Central memory CD8-positive, alpha-beta T cell (primary cell): Measurements from ENCODE around the gene DLGAP1.
"Not testable (repeated sequence)": the region's sequence is repeated elsewhere in the genome, so short reads cannot be mapped to it uniquely, and the experiment has no call there.

ENCODE experiments used
- ATAC-seq: fragments of 150-1000 bp; cut with Tn5 transposase; replicated peaks from 2 replicates; pipeline ENCODE4 v1.10.0; 2022; ENCODE audit warnings: mild to moderate bottlenecking, moderate FRiP score, moderate number of reproducible peaks; ENCODE audit not compliant: poor library complexity, severe bottlenecking; ENCODE audit errors: extremely low read depth
- DNase-seq, 2 donors: peaks; one replicate each; pipeline ENCODE4 v3.0.0; 2021; ENCODE audit warnings: low spot score in 2 of 2
- H3K27ac Mint-ChIP-seq: one replicate; pipeline ENCODE4 v1.8.0; 2022; ENCODE audit warnings: low read depth, mild to moderate bottlenecking, moderate library complexity, mixed read lengths
- H3K27me3 Mint-ChIP-seq: one replicate; pipeline ENCODE4 v1.8.0; 2022; ENCODE audit warnings: mixed read lengths
- H3K36me3 Mint-ChIP-seq: one replicate; pipeline ENCODE4 v1.8.0; 2022; ENCODE audit warnings: mild to moderate bottlenecking, moderate library complexity, mixed read lengths; ENCODE audit not compliant: insufficient read depth
- H3K4me1 Mint-ChIP-seq: one replicate; pipeline ENCODE4 v1.8.0; 2022; ENCODE audit warnings: mixed read lengths
- H3K4me3 Mint-ChIP-seq: one replicate; pipeline ENCODE4 v1.8.0; 2022; ENCODE audit warnings: mild to moderate bottlenecking, moderate library complexity, mixed read lengths
- H3K9me3 Mint-ChIP-seq: one replicate; pipeline ENCODE4 v1.8.0; 2022; ENCODE audit warnings: mixed read lengths

DLGAP1 gene

GRCh38 chr18:4311945-4312344, 143.2 kb downstream of the DLGAP1 start:
- H3K4me3 Mint-ChIP-seq, H3K27ac Mint-ChIP-seq, ATAC-seq, H3K36me3 Mint-ChIP-seq, H3K27me3 Mint-ChIP-seq, H3K4me1 Mint-ChIP-seq, DNase-seq: not testable (repeated sequence)
- peaks cover 11% of the 10 kb centered on the region for H3K9me3 Mint-ChIP-seq

GRCh38 chr18:4311136-4311535, 144.0 kb downstream of the DLGAP1 start:
- no peak for ATAC-seq
- H3K27me3 Mint-ChIP-seq: no peaks in the 10 kb centered on the region
- H3K4me3 Mint-ChIP-seq: no peak overlapping the region
- peaks cover 14% of the 10 kb centered on the region for H3K9me3 Mint-ChIP-seq
- H3K27ac Mint-ChIP-seq: no peak overlapping the region
- DNase-seq: no peak
- H3K36me3 Mint-ChIP-seq: no peaks in the 10 kb centered on the region
- no peaks in the 10 kb centered on the region for H3K4me1 Mint-ChIP-seq

GRCh38 chr18:4309227-4309626, 145.9 kb downstream of the DLGAP1 start:
- Mint-ChIP-seq H3K27me3 (no peaks in the 10 kb centered on the region), H3K4me3 (no peak overlapping the region), H3K27ac (no peak overlapping the region), H3K4me1 (no peaks in the 10 kb centered on the region), H3K36me3 (no peaks in the 10 kb centered on the region), H3K9me3 (peaks cover 18% of the 10 kb centered on the region)
- ATAC-seq: no peak
- DNase-seq: no peak

GRCh38 chr18:4308576-4308975, 146.5 kb downstream of the DLGAP1 start:
- Mint-ChIP-seq H3K27ac (no peak overlapping the region), H3K9me3 (peaks cover 23% of the 10 kb centered on the region), H3K36me3 (no peaks in the 10 kb centered on the region), H3K4me1 (no peaks in the 10 kb centered on the region), H3K27me3 (no peaks in the 10 kb centered on the region), H3K4me3 (no peak overlapping the region)
- DNase-seq: no peak
- no peak for ATAC-seq

GRCh38 chr18:4299395-4299794, 155.7 kb downstream of the DLGAP1 start:
- no peak overlapping the region for H3K4me3 Mint-ChIP-seq
- ATAC-seq (no peak), DNase-seq (no peak)
- peaks cover 11% of the 10 kb centered on the region for H3K9me3 Mint-ChIP-seq
- no peaks in the 10 kb centered on the region for H3K27me3 Mint-ChIP-seq
- no peak overlapping the region for H3K27ac Mint-ChIP-seq
- no peaks in the 10 kb centered on the region for H3K4me1 Mint-ChIP-seq
- H3K36me3 Mint-ChIP-seq: no peaks in the 10 kb centered on the region

- no peak overlapping the region for H3K27ac Mint-ChIP-seq
- no peaks in the 10 kb centered on the region for H3K36me3 Mint-ChIP-seq
- DNase-seq (no peak), ATAC-seq (no peak)
- H3K4me1 Mint-ChIP-seq: no peaks in the 10 kb centered on the region
- H3K27me3 Mint-ChIP-seq: no peaks in the 10 kb centered on the region
- peaks cover 16% of the 10 kb centered on the region for H3K9me3 Mint-ChIP-seq
- no peak overlapping the region for H3K4me3 Mint-ChIP-seq
Observed at GRCh38 chr18:4293337-4293736, 161.8 kb downstream of the DLGAP1 start.

- H3K9me3 Mint-ChIP-seq: peaks cover 14% of the 10 kb centered on the region
- ATAC-seq (no peak), DNase-seq (no peak)
- no peak overlapping the region for H3K27ac Mint-ChIP-seq
- H3K4me1 Mint-ChIP-seq: no peaks in the 10 kb centered on the region
- H3K27me3 Mint-ChIP-seq: no peaks in the 10 kb centered on the region
- H3K4me3 Mint-ChIP-seq: no peak overlapping the region
- H3K36me3 Mint-ChIP-seq: no peaks in the 10 kb centered on the region
Observed at GRCh38 chr18:4292696-4293095, 162.4 kb downstream of the DLGAP1 start.

- not testable (repeated sequence) for H3K4me3 Mint-ChIP-seq, ATAC-seq, H3K4me1 Mint-ChIP-seq, H3K27ac Mint-ChIP-seq, H3K27me3 Mint-ChIP-seq, DNase-seq, H3K36me3 Mint-ChIP-seq
- peaks cover 24% of the 10 kb centered on the region for H3K9me3 Mint-ChIP-seq
Observed at GRCh38 chr18:4287340-4287739, 167.8 kb downstream of the DLGAP1 start.

GRCh38 chr18:4286256-4286655, 168.9 kb downstream of the DLGAP1 start:
- ATAC-seq (no peak), DNase-seq (no peak)
- no peak overlapping the region for H3K4me3 Mint-ChIP-seq
- H3K9me3 Mint-ChIP-seq: peaks cover 24% of the 10 kb centered on the region
- peaks cover 2% of the 10 kb centered on the region for H3K36me3 Mint-ChIP-seq
- H3K27me3 Mint-ChIP-seq: no peaks in the 10 kb centered on the region
- H3K27ac Mint-ChIP-seq: no peak overlapping the region
- no peaks in the 10 kb centered on the region for H3K4me1 Mint-ChIP-seq

GRCh38 chr18:4285525-4285924, 169.6 kb downstream of the DLGAP1 start:
- H3K4me1 Mint-ChIP-seq: no peaks in the 10 kb centered on the region
- no peak overlapping the region for H3K27ac Mint-ChIP-seq
- no peaks in the 10 kb centered on the region for H3K27me3 Mint-ChIP-seq
- no peak for ATAC-seq
- no peak for DNase-seq
- H3K9me3 Mint-ChIP-seq: peaks cover 24% of the 10 kb centered on the region
- H3K36me3 Mint-ChIP-seq: peaks cover 2% of the 10 kb centered on the region
- H3K4me3 Mint-ChIP-seq: no peak overlapping the region

- no peak overlapping the region for H3K27ac Mint-ChIP-seq
- H3K4me3 Mint-ChIP-seq: no peak overlapping the region
- H3K36me3 Mint-ChIP-seq: peaks cover 2% of the 10 kb centered on the region
- peaks cover 24% of the 10 kb centered on the region for H3K9me3 Mint-ChIP-seq
- H3K27me3 Mint-ChIP-seq: no peaks in the 10 kb centered on the region
- no peaks in the 10 kb centered on the region for H3K4me1 Mint-ChIP-seq
- DNase-seq: no peak
- no peak for ATAC-seq
Observed at GRCh38 chr18:4284528-4284927, 170.6 kb downstream of the DLGAP1 start.

GRCh38 chr18:4283746-4284291, 171.3 kb downstream of the DLGAP1 start:
- Mint-ChIP-seq H3K4me1 (no peaks in the 10 kb centered on the region), H3K9me3 (peaks cover 19% of the 10 kb centered on the region), H3K27ac (no peak overlapping the region), H3K27me3 (no peaks in the 10 kb centered on the region), H3K4me3 (no peak overlapping the region), H3K36me3 (peaks cover 2% of the 10 kb centered on the region)
- DNase-seq (no peak), ATAC-seq (no peak)

GRCh38 chr18:4282954-4283353, 172.2 kb downstream of the DLGAP1 start:
- Mint-ChIP-seq H3K4me3 (no peak overlapping the region), H3K9me3 (peaks cover 24% of the 10 kb centered on the region), H3K36me3 (peaks cover 2% of the 10 kb centered on the region), H3K27me3 (no peaks in the 10 kb centered on the region), H3K27ac (no peak overlapping the region), H3K4me1 (no peaks in the 10 kb centered on the region)
- DNase-seq: no peak
- no peak for ATAC-seq
